HG03064 (cell line): ENCODE measurements around the gene SUV39H1.
A peak's percentile ranks its signal among the peaks of the same experiment; 100 is the strongest.

Experiments
- ATAC-seq: cut with Tn5 transposase; IDR thresholded peaks from one replicate; pipeline ENCODE4 v1.9.1; 2021; ENCODE audit warnings: low read depth; ENCODE audit not compliant: unreplicated experiment

SUV39H1 gene

DNA sequence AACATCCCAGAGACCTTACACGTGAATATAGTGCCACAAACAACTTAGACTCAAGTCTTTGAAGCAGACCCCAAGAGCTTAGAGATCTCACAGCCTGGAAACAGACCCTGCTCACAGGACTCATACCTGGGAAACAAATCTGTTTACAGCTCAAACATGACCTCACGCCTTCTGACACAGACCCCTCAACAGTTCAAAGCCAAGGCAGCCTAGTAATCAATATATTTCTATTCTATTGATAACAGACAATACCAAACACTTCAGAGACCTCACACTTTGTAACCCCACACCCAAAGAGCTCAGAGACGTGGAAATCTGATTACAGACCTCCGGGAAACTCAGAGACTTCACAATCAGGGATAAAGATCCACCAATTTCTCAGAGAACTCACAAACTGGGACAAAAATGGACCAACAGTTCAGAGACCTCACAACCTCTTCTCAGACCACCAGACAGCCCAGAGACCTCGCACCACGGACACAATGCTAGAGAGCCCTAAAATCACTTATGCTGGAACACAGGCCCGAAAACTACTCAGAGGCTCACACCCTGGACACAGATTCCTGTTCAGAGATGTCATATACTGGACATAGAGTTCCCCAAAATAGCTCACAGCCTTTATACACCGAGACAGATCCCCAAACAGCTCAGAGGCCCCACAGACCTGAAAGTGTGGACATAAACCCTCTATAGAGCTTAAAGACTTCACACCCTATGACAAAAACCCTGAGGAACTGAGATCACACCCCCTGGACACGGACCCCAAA is 14.8 kb downstream of the SUV39H1 start:
- ATAC-seq, result no peak

DNA sequence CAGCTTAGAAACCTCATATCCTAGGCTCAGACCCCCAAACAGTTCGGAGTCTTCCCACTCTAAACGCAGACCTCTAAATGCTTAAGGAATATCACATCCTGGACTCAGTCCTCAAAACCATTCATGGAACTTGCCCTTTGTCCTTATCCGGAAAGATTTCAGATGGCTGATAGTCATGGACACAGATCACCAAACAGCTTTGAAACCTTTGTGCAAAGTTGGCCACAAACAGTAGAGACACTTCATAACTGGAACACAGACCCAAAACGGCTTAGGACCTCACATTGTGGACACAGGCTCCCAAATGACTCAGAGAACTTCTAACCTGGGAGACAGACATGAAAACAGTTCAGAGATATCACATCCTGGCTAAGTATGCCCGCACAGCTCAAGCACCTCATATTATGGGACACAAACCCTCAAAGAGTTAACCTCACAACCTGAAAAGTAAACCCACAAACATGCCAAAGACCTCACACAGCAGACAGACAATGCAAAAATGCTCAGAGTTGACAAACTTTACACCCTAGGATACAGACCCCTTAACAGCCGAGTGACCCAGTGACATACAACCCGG is 15.5 kb downstream of the SUV39H1 start:
- ATAC-seq, result no peak

DNA sequence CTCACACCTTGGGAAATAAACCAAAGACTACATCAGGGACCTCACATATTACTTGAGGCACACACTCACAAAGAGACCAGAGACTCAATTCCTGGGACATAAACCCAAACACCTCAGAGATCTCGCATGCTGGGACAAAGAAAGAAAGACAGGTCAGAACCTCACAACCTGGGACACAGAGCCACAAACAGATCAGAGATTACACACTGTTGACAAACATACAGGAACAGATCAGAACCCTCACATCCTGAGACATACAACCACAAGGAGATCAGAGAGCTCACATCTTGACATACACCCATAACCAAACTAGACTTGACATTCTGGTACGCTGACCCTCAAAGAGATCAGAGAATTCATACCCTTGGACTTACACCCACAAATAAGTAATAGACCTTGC is 17.3 kb downstream of the SUV39H1 start:
- no peak for ATAC-seq

DNA sequence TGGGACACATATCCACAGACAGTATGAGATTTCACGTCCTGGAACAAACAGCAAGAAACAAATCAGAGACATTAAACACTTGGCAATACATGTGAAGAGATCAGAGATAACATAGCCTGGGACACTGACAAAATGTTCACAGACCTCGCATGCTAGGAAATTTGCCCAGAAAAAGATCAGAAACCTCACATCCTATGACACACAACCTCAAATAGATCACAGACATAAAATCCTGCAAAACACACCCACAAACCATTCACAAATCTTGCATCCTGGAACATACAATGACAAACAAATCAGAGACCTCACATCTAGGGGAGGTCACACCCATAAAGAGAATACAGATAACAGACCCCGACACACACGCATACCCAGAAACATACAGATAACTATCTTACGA is 18.0 kb downstream of the SUV39H1 start:
- ATAC-seq, result no peak

DNA sequence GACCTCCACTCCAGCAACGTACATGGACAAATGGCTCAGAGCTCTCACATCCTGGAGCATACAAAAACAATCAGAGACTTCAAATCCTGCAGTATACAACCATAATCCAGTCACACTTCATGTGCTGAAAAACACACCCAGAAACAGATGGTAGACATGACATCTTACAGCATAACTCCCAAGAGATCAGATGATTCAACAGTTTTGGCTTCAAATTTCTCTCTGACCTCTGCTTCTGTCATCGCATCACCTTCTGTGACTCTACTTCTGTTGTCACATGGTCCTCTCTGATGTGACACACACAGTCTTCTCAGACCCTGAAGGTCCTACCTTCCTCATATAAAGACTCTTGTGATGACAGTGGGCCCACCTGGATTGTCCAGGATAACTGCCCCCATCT is 18.5 kb downstream of the SUV39H1 start:
- no peak for ATAC-seq

DNA sequence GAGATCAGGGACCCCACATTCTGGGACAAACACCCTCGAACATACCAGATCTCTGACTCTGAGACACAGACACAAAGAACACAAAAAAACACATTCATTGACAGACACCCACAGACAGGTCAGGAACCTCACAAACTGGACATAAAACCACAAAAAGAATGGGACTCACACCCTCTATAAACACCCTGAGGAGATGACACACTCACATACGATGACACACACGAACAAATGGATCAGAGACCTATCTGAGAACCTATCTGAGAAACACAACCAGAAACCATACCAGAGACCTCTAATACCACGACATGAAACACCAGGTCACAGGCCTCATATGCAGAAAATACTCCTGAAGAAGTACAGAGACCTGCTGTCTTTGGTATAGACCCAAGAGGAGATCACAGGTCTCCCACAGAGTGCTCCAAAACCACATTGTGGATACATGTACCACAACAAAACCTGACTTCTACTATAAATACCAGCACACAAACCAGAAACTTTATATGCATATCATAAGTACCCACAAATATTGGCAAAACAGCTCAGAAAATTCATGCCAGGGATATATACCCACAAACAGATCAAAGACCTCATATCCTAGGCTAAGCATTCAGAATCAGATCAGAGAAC is 19.5 kb downstream of the SUV39H1 start:
- no peak for ATAC-seq

DNA sequence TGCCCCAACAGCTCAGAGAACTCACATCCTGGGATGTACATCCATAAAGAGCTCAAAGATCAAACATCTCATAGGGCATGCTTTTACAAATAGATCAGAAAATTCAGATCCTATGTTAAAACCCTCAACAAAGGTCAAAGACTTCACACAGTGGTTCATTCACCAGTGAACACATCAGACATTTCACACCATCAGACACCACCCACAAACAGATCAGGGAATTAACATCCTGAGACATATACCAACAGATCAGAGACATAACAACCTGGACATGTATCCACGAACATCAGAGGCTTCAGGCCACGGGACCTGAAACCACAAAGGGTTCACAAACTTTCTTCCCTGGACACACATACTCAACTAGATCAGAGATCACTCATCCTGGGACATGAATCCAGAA is 23.4 kb downstream of the SUV39H1 start:
- ATAC-seq, result no peak

DNA sequence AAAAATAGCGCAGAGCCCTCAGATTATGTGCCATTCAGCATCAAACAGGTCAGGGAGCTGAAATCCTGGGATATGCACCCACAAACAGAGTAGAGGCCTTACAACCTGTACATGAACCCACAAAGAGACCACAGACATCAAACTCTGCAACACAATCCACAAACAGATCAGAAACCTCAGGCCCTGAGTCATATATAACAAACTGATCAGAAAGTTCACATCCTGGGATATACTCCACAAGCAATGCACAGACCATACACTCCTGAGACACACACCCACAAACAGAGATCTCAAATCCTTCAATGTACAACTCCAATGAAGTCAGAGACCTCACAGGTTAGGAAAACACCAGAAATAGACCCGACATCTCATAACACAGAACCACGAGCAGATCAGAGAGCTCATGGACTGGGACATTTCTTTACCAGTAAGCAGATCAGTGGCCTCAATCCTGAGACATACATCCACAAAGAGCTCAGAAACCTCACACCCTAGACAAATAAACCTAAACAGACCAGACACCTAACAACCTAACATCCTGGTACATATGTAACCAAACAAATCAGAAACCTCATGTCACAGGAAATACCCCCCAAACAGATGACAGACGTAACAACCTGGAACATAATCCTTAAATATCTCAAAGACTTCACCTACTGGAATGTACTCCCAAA is 24.2 kb downstream of the SUV39H1 start:
- ATAC-seq, result no peak

DNA sequence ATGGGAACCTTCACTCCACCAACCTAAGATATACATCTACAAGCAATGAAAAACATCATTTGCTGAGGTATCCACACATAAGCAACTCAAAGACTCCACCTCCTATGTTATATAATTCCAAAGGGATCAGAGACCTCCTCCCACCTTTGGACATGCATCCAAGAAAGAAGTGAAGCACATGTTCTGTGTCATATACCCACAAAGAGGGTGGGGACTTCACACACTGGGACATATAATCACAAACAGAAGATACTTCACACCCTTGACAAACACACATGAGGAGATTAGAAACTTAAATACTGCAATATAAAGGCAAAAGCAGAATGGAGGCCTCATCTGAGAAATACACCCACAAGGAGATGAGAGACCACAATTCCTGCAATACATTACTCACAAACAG is 25.4 kb downstream of the SUV39H1 start:
- ATAC-seq, result no peak

DNA sequence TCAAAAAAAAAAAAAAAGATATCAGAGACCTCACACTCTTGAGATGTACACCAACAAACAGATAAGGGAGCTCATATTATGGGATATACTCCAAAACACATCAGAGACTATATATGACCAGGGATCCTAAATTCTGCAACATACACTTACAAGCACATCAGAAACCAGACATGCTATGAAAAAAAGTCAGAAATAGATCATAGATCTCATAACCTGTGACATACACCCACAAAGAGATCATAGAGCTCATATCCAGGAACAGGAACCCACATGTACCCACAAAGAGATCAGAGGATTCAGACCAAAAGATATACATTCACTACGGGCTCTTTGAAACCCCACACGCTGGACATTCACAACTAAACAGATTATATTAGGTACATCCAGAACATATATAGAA is 30.1 kb downstream of the SUV39H1 start:
- no peak for ATAC-seq

DNA sequence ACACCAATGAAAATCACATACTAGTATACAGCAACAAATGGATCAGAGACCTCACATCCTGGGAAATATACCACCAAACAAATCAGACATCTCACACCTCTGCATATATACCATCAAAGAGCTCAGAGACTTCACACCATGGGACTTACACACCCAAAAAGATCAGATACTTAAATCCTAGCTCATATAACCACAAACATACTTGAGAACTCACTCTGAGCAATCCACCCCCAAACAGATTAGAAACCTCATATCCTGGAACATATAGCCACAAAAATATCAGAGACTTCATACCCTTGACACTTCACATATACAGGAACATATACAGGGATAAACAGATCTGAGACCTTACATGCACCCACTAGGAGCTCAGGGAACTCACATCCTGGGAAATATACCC is 32.1 kb downstream of the SUV39H1 start:
- no peak for ATAC-seq

DNA sequence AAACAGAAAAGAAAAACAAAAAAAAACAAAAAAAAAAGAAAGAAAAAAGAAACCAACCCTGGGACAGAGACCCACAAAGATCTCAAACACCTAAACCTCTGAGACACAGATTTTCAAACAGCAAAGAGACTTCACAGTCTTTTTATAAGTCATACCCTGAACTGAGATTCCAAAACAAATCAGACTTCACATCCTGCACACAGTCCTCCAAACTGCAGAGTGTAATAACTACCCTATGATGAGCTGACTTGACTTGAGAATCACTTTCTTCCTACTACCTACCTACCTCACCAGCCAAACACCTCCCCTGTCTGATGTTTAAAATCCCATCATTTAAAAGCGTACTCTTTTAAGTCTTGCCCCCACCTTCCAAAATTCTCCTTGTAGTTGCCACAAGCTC is 39.8 kb downstream of the SUV39H1 start:
- ATAC-seq, result no peak

DNA sequence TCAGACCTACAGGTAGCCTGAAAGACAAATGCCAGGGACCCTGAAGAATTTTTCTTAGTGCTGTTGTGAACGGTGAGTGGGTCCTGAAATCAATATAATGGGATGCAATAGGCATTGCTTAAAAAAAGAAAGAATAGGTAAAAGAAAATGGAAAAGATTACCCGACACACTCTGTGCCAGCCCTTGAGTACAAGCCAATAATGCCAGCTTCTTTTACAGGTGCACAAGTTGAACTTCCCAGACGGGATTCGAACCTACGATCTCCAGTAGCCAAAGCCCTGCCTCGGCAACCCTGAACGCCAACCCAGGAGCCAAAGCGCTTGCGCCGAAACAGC is 40.3 kb downstream of the SUV39H1 start:
- no peak for ATAC-seq

DNA sequence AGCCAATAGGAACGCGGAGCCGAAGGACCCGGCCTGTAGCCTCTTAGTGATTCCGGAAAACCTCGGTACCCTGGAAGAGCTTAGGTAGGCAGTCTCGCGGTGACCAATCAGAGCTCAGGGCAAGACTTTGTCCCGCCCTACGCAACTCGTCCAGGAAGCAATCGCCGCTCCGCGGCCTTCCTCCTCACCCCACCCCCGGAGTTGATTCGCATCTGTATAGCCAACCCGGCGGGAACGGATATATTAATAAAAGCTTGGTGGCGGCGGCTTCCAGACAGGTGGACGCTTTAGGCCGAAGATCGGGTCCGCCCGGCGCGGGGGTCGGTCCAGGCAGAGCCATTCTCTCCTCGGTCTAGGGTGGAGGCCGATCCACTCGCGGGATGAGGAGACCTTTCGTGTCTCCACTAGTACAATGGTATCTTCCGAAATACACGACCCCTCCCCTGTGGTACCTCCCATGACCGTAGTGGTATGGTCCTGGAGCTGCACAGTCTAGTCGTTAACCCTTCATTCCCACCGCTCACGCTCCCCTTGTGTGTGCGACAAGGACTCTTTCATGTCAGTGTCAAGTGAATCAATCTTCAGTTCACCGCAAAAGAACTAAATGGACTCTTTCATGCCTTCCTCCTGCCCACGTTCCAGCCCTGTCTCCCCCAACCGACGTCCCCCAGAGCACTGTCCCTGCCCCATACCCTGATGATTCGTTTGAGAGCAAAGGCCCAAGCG is 40.8 kb downstream of the SUV39H1 start:
- ATAC-seq, result peak; percentile 98

DNA sequence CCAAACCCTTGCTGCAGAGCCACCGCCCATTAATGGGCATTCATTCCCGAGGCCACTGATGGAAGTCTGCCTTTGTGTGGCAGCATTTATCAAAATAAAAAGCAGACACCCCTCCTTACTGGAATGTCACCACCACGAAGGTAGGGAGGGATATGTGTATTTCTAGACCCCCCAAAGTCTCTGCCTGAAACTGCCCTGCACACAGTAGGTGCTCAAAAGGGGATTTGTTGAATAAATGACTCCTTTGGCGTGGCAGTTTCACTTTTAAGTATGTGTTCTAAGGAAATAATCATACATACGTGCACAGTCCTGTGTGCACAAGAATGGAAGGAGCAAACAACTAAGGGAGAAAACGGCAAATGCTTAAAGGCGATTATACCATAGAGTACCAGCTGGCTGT is 41.4 kb downstream of the SUV39H1 start:
- no peak for ATAC-seq

DNA sequence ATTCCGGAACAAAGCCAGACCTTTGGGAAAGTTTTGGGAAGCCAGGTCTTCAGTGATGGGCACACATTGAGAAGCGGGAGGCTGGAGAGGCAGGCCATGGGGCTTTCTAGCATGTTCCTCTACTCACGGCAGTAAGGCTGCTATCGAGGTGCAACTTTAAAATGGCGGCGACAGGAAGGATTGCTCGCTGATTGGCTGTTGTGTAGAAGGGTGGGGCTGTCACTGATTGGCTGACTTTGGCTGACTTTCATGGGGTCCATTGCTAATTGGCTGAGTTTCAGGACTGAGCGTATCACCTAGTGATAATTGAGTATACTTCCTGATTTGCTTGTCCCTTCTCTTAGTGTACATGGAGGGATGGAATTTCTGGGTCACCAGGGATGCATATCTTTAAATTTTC is 45.3 kb downstream of the SUV39H1 start:
- ATAC-seq, result no peak

DNA sequence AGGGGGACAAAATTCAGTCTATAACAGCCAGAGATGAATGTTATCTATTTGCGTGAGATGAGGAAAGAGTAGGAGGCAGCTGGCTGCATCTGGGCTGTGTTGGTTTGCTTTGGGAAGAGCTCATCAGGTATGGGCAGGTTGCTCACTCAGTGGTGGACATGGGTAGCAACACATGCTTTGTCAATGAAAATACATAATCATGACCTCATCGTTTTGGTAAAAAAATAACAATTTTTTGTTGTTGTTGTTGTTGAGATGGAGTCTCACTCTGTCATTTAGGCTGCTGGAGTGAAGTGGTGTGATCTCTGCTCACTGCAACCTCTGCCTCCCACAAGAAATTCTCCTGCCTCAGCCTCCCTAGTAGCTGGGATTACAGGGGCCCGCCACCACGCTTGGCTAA is 48.7 kb downstream of the SUV39H1 start:
- no peak for ATAC-seq

DNA sequence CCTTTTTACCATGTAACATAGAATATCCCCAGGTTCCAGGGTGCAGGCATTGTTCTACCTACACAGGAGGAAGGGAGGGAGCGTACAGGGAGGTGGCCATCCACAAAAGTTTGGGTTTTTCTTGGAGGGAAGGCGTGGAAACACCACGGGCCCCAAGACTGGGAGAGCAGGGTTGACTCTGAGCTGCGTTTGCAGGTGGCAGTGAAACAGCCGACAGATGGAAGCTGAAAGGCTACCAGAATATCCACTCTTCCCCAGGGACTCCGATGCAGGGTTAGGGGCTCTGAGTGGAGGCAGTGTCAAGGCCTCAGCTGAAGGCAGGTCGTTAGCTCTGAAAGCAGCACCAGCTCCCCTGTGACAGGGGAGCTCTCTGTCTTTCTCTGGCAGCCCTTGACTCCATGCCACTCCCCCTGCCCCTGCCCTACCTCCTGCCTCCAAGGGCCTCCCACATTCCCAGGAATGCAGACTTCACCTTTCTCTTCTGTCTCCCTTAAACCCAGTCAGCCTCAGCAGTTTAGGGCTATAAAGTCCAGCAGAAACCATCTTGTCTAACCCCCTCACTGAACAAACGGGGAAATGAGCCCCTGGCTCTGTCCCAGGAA is 51.0 kb downstream of the SUV39H1 start:
- no peak for ATAC-seq

DNA sequence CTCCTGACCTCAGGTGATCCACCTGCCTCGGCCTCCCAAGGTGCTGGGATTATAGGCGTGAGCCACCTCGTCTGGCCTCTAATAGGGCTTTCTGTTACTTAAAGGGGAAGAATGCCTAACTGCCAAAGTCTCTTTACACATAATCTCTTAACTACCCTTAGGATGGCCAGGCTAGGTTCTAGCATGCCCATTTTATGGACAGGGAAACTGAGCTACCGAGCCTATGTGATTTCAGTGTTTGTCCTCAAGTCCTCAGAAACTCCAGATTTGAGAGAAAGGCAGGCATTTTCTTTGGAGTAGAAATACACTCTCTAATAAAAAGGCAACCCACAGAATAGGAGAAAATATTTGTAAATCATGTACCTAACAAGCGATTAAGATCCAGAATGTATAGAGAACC is 52.6 kb downstream of the SUV39H1 start:
- ATAC-seq, result no peak

DNA sequence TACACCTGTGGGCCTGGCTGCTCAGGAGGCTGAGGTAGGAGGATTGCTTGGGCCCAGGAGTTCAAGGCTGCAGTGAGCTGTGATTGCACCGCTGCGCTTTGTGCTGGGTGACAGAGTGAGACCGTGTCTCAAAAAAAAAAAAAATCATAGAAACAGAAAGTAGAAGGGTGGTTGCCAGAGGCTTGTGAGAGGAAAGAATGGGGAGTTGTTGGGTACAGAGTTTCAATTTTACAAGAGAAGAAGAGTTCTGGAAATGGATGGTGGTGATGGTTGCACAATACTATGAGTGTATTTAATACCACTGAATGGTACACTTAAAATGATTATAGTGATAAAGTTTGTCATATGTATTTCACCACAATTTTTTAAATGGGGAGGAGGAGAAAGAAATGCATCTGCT is 54.8 kb downstream of the SUV39H1 start:
- ATAC-seq, result no peak

DNA sequence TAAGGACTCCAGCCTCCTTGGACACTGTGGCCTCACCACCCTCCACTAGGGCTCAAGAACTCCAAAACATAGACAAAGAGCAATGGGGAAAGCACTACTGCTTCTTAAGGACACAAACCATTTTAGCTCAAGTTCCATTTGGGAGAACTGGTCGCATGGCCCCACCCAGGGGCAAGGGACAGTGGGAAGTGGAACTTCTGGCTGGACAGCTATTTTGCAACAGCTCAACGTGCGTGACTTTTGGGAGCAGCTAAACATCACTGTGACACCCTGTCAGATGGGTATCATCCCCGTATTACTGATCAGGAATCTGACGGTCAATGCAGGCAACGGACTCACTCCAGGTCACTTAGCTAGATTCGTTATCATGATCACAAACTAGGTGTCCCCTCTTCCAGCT is 56.0 kb downstream of the SUV39H1 start:
- no peak for ATAC-seq
